EL (cell line): ENCODE data around the gene IL10RA.
"Not testable (repeated sequence)": the region's sequence is repeated elsewhere in the genome, so short reads cannot be mapped to it uniquely, and the experiment has no call there.

Experiments used
- DNase-seq: peaks from one replicate; pipeline ENCODE4 v3.0.0-alpha.2; 2016

The IL10RA gene

DNA sequence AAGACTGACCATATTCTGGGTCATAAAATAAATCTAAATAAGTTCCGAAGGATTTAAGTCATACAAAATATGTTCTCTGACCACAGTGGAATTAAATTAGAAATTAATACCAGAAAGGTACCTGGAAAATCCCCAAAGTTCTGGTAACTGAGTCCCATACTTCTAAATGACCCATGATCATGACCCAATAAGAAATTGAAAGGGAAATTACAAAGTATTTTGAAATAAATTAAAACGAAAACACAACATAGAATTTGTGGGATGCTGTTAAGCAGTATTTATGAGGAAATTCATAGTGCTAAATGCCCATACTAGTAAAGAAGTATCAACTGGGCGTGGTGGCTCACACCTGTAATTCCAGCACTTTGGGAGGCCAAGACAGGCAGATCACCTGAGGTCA is 23.4 kb upstream of the IL10RA start:
- no peak for DNase-seq

DNA sequence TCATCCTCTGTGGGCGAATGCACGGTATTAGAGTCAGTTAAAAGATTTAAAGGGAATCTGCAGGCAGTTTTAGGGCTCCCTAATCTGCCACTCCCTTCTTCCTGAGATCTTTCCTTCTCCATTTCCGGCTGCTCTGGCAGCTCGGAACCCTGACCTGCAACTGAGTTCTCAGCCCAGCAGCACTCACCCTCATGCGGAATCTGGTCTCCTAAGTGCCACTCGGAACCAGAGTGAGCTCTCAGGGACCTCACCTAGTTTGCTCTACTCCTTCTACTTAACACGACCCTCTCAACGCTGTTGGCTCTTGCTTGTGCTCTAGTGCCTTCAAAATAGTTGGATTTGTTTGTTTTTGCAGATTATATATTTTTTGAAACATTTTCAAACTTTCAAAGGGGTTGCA is 19.3 kb upstream of the IL10RA start:
- no peak for DNase-seq

DNA sequence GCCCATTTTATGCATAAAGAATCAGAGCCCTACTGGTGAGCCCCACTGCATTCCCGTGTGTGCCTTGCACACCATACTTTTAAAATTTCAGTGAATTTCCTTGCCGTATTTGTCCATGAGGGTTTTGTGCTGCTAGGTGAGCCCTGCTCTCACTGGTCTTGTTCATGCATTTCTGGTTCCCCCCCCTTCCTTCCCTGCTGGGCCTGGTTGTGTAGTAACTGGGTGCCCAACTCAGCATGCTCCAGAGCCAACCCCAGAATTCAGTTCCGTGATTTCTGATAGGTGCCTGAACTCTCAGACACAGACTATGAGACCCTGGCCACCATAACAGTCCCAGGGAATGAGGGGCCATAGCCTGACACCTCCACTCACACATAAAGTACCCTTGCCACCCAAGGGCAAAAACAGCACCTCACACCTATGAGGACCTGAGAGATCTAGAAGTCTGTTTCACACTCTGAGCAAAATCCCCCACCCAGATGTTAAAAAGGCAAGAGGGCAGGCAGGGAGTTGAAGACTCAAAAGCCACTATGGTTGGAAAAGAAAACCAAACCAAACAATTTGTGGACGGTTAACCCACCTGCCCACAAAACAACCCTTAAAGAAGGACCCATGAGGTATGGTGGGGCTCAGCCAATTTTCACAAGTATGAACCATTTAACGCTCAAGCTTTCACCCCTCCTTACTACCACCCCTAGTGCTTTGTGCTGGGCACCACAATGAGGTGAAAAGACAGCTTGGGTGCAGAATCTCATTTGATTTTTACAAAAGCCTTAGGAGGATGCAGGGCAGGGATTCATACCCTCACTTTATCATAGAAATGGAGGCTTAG is 16.8 kb upstream of the IL10RA start:
- DNase-seq, result no peak

DNA sequence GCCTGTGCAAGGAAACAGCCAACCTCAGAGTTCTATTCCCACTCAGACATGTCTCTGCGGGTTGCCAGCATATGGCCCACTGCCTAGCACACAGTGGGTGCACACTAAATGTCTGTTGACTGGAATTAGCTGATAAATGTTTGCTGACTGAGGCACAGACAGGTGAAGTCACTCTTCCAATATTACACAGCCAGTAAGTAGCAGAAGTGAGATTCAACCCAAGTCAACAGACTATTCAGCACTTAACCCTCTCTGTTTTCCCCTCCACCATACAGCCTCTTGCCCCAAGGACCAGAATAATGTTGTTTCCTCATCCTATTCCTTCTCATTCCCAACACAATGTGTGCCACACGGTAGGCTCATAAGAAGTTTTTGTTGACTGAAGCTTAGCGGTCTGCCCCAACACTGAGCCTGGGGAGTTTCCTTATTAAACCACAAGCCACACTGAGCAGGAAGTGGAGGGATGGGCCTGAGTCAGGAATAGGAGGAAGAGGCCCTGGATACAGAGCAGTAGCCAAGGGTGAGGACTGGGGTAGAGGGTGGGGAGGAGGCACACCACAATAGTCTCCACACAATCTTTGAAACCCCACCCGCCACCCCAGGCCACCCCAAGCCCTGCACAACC is 15.7 kb upstream of the IL10RA start:
- DNase-seq, result no peak

DNA sequence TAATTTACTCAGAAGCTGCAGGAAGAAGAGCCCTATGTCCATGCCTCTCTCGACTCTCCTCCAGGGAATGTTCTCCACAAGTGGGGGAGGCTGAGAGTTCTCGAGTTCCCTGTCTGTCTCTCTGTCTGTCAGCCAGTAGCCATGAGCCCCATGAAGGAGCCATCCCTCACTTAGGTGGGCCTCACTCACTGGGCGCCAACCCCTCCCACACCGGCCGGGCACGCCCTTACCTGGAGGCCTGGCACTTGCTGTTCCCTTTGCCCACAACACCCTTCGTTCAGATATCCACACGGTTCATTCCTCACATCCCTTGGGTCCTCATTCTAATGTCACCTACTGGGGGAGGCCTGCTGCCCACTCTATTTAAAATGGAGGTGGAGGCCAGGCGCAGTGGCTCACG is 14.2 kb upstream of the IL10RA start:
- DNase-seq, result no peak

DNA sequence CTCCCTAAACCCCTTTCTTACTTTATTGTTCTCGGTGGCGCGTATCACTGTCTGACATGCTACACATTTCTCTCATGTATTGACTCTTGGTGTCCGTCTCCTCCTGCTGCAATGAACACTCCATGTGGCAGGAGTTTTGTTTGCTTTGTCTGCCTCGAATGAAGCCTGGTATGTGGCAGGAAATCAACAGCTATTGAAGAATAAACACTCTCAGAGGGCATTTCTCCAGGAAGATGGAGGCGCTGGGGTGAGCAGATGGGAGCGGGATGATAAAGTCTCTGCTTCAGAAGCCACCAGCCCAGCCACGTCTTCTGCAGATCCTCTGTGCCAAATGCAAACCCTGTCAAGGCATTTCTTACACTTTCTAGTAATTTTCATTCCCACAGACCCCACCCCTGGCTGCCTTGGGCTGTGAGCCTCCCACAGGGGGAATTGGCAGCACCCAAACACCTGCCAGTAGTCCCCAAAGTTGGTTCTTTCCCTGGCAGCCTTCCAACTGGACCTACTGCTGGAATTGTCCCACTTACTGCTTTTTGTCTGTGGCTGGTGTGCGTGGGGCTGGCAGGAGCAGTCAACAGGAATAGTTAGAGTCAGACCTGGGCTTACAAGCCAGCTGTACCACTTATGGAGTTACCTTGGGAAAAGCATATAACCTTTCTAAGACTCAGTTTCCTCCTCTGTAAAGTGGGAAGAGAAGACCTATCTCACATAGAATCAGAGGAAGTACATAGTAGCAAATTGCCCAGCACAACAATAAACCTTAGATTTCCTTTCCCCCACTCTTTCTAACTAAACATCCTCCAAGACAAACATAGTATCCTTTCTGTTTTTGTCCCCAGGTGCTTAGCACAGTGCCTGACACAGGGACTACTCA is 13.3 kb upstream of the IL10RA start:
- no peak for DNase-seq

DNA sequence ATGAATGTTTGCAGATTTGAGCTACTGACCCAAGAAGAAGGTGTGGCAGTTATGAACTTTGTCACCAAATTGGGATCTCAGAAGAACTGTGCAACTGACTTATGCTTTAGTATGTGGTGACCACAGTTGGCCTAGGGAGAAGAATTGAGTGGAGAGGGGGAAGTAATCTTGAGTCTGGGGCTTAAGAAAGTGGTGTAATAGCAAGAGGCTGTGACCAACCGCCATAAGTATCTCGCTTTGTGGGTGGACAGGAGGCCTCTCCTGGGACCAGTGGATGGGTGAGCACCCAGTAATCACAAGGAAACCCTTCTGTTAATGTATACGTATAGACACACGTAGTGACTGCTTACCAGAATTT is 12.7 kb upstream of the IL10RA start:
- no peak for DNase-seq

DNA sequence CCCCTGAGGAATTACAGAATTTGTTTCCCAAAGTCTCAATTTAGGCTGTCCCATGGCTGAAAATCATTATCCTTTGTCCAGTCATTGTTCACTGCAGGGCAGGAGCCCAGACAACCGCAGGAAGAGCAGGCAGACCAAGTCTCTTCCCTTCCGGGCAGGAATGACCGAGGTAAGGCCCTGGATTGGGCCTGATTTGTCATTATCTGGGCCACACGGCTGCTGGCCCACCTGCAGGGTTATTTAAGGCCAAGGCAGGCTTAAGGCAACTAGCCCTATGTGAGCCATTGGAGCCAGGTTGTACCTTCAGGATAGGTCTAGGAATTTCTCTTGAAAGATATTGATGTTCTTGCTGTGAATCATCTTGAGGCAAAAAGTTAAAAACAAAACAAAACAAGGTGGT is 9.7 kb upstream of the IL10RA start:
- no peak for DNase-seq

DNA sequence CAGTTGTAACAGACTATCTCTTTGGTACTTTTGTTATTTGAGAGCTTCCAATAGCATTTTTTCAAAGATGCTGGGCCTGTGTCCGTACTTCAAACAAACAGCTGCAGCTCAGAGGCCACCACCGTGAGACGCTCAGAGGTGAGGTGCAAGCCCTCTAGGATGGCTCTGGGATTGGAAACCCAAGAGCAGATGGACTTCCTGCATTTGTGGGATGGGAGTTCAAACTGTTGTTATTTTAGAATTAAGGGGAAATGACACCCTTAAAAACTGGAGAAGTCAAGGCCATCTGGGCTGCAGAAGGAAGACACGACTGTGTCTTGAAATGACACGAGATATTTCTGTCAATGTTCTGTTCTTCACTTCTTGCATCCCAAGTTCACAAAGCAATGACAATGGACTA is 9.2 kb upstream of the IL10RA start:
- DNase-seq, result no peak

DNA sequence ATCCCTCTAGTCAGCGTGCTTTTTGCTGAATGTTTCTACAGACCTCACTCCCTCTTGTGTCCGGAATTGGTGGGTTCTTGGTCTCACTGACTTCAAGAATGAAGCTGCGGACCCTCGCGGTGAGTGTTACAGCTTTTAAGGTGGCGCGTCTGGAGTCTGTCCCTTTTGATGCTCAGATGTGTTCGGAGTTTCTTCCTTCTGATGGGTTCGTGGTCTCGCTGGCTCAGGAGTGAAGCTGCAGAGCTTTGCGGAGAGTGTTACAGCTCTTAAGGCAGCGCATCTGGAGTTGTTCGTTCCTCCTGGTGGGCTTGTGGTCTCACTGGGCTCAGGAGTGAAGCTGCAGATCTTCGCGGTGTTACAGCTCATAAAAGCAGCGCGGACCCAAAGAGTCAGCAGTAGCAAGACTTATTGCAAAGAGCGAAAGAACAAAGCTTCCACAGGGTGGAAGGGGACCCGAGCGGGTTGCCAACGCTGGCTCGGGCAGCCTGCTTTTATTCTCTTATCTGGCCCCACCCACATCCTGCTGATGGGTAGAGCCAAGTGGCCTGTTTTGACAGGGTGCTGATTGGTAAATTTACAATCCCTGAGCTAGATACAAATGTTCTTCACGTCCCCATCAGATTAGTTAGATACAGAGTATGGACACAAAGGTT is 8.5 kb upstream of the IL10RA start:
- DNase-seq, result not testable (repeated sequence)

DNA sequence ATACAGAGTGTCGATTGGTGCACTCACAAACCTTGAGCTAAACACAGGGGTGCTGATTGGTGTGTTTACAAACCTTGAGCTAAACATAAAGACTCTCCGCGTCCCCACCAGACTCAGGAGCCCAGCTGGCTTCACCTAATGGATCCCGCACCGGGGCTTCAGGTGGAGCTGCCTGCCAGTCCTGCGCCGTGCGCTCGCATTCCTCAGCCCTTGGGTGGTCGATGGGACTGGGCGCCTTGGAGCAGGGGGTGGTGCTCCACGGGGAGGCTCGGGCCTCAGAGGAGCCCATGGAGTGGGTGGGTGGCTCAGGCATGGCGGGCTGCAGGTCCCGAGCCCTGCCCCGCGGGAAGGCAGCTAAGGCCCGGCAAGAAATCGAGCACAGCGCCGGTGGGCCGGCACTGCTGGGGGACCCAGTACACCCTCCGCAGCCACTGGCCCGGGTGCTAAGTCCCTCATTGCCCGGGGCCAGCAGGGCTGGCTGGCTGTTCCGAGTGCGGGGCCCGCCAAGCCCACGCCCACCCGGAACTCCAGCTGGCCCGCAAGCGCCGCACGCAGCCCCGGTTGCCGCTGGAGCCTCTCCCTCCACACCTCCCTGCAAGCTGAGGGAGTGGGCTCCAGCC is 7.8 kb upstream of the IL10RA start:
- DNase-seq, result not testable (repeated sequence)

DNA sequence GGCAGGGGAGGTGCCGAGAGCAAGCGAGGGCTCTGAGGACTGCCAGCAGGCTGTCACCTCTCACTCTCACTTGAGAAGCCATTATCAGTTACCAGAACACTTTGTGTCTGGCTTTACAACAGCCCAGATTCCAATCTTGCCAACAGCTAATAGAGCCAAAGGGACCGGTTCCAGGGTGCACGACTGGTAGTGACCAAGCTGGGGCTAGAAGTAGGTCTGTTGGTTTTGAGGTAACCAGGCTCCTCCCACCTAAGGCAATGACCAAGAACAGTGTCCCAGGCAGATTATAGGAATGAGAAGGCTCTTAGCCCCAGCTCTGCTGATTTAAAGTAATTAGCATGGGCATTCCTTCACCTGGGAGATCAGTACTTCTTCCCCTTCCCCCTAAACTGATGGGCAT is 7.2 kb upstream of the IL10RA start:
- no peak for DNase-seq

DNA sequence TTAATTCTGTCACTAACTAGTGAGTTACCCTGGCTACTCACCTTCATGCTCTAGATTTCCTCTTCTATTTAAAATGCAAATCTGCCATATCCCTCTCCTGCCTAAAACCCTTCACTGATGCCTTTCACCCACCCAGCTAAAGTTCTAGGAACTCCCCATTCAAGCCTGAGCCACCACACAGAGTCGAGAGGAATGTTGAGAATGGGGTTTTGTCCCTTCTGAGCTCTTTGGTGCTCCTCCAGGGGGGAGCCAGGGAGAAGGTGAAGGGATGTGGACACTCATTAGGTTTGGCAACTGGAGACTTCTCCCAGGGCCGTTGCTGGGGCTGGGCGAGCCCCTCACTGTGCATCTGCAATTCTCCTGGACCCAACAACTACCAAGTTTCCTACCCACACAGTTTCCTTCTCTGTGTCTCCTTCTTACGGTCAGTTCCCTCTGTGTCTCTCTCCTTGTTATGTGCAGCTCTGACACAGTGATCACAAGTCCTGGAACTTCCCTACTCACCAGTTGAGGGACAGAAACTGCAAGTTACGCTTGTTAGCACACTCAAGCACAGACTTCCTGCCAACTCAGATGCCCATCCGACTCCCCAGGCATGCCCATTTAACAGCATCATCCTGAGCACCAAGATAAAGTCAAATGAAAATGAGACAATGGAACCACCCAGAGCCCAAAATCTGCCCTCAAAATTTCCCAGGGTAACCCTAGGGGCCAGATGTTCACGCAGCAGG is 6.5 kb upstream of the IL10RA start:
- no peak for DNase-seq

DNA sequence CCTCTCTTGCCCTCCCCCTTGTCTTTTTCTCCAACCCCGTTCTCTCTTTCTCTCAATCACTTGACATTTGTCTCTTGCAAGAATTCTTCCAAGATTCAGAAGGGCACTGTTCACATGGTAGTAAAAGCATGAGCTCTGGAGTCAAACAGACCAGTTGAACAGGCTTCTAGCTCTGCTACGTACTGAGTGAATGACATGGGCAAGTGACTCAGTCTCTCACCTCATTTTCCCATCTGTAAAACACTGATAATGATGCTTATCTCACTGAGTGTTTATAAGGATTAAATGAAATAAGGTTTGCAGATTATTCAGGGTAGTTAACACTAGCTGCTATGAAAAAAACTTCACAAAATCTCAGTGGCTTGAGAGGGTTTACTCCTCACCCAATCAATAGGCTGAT is 5.9 kb upstream of the IL10RA start:
- DNase-seq, result no peak

DNA sequence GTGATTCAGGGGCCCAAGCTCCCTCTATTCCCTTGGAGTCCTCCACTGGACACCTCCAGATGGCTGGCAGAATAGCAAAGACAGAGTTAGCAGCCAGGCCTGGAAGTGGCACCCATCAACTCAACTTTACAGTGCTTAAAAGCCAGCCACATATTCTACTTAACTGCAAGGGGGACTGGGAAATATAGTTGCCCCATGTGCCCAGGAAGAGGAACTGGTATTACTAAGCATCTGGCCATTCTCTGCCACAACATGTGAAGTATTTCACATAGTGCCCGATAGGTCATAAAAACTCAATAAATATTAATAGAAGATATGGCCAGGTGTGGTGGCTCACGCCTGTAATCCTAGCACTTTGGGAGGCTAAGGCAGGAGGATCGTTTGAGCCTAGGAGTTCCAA is 5.5 kb upstream of the IL10RA start:
- DNase-seq, result no peak

DNA sequence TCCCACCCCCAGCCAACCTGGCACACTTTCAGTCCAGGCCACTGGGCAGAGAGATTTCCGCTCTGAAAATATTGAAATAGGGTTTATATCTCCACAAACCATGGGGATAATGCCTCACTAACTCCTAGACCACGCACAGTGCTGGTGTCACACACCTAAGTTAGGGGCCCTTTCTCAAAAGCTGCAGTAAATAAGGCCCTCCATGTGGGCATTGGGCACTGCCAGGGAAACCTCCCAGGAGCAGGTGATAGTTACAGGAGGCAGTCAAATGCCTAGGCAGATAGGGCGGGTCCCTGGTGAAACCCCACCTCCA is 3.1 kb upstream of the IL10RA start:
- no peak for DNase-seq

DNA sequence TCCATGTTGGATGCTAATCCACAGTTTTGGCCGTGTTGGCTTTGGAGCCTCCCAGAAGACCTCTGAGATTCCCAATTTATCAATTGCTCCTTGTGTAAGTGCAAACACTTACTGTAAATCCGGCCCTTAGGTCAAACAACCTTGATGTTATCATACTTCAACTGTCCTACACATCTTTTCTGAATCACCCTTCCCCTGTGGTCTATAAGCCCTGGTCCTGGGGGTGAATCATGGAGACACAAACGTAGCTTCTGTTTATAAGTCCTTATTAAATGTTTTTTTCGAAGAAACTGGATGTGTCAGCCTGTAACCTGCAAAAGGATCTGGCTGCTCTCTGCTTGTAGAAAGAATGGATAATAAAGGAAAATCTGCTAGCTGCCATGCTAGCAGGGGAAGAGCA is 1.7 kb upstream of the IL10RA start:
- DNase-seq, result no peak

DNA sequence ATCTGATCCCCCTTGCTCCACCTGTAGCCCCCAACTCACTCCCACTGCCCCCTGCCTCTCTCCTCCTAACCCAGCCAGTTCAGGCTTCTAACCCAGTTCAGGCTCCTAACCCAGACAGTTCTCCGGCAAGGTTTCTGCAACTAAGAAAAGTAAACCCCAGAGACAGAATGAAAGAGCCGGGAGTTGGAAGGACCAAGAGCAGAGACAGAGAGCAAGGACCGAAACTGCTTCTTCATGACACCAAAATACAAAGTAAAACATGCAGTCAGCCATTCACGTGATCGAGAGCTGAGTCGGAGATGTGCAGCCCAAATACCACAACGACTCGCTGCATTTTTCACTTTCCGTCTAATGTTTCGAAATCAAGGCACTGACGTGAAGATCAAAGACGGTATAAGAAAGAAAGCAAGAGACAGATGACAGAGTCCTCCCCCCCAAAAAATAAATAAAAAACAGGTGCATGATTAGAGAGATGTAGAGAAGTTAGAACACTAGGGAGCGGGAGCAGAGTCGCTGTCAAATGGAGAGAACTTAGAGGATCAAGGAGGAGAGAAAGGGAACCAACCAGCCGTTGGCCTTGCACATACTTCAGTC is 884 bp downstream of the IL10RA start:
- no peak for DNase-seq

DNA sequence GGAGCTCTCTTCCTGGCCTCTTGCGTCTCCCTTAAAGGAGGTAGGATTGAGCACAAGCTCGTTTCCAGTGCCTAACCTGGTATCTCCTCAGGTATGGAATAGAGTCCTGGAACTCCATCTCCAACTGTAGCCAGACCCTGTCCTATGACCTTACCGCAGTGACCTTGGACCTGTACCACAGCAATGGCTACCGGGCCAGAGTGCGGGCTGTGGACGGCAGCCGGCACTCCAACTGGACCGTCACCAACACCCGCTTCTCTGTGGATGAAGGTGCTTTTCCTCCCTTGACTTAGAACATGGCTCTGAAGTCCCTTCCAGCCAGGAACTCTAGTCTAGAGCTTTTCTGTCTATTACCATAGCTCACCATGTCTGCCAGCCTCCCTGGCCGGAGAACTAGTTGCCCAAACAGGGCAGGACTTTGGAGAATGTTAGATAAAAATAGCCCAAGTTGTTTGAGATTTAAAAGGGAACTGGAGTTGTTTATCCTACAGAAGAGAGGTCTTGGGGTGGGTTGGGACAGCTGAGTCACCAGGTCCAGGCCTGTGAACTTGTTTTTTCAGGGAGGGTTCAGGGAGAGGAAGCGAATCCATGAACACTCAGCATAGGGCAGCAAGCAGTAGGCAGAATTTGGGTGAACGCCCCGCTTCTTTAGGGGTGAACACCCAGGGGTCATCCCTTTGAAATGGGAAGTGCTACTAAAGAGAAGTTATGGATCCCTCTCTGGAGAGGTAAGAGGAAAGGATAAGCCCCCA is 3.3 kb downstream of the IL10RA start:
- DNase-seq, result no peak

DNA sequence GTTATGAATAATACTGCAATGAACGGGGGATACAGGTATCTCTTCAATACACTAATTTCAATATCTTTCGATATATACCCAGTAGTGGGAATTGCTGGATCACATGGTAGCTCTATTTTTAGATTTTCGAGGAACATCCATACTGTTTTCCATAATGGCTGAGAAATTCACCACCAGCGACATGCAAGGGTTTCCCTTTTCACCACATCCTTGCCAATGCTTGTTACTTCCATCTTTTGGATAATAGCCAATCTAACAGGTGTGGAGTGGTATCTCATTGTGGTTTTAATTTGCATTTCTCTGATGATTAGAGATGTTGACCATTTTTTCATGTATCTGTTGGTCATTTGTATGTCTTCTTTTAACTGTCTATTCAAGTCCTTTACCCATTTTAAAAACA is 5.9 kb downstream of the IL10RA start:
- DNase-seq, result no peak

DNA sequence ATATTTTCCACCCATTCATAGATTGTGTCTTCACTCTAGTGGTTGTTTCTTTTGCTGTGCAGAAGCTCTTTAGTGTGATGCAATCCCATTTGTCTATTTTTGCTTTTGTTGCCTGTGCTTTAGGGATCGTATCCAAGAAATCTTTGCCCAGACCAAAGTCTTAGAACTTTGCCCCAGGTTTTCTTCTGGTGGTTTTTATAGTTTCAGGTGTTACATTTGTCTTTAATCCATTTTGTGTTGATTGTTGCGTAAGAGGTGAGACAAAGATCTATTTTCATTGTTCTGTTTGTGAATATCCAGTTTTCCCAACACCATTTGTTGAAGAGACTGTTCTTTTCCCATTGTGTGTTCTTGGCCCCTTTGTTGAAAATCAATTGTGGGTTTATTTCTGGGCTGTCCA is 6.4 kb downstream of the IL10RA start:
- DNase-seq, result no peak
